Astrocyte of the spinal cord (primary cell): ENCODE data around the gene ARHGAP6.

Experiments used
- DNase-seq: peaks from one replicate; pipeline ENCODE4 v3.0.0; 2011; ENCODE audit warnings: low read depth, low spot score
- H3K4me3 ChIP-seq: 2 replicates; pipeline ENCODE4 v1.5.1; 2011; ENCODE audit warnings: low read depth, mild to moderate bottlenecking, low read length, moderate library complexity
- in situ Hi-C: cut with HindIII; loops from 2 replicates; pipeline ENCODE4 v1.10.0; 2017; ENCODE audit warnings: low sequenced_read_pairs
- TF ChIP-seq, protein P1 (sequence below): IDR thresholded peaks from 2 replicates; pipeline ENCODE4 v1.5.1; 2012; ENCODE audit warnings: low read depth, mild to moderate bottlenecking, low read length, inconsistent platforms

Gene ARHGAP6

GRCh38 chrX:11566789-11567188 is 98.9 kb downstream of the ARHGAP6 start:
- TF ChIP-seq, protein P1, sequence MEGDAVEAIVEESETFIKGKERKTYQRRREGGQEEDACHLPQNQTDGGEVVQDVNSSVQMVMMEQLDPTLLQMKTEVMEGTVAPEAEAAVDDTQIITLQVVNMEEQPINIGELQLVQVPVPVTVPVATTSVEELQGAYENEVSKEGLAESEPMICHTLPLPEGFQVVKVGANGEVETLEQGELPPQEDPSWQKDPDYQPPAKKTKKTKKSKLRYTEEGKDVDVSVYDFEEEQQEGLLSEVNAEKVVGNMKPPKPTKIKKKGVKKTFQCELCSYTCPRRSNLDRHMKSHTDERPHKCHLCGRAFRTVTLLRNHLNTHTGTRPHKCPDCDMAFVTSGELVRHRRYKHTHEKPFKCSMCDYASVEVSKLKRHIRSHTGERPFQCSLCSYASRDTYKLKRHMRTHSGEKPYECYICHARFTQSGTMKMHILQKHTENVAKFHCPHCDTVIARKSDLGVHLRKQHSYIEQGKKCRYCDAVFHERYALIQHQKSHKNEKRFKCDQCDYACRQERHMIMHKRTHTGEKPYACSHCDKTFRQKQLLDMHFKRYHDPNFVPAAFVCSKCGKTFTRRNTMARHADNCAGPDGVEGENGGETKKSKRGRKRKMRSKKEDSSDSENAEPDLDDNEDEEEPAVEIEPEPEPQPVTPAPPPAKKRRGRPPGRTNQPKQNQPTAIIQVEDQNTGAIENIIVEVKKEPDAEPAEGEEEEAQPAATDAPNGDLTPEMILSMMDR, result no peak
- in situ Hi-C loops, result no loop called here
- H3K4me3 ChIP-seq, result no peak overlapping the region
- DNase-seq, result peak; percentile 4

GRCh38 chrX:11566173-11566572 is 99.5 kb downstream of the ARHGAP6 start:
- no peak for DNase-seq
- TF ChIP-seq, protein P1, result no peak
- in situ Hi-C loops, result no loop called here
- H3K4me3 ChIP-seq, result no peak overlapping the region

GRCh38 chrX:11564546-11564945 is 101.2 kb downstream of the ARHGAP6 start:
- no peak for DNase-seq
- no peak overlapping the region for H3K4me3 ChIP-seq
- TF ChIP-seq, protein P1, result no peak
- in situ Hi-C loops, result no loop called here

DNA sequence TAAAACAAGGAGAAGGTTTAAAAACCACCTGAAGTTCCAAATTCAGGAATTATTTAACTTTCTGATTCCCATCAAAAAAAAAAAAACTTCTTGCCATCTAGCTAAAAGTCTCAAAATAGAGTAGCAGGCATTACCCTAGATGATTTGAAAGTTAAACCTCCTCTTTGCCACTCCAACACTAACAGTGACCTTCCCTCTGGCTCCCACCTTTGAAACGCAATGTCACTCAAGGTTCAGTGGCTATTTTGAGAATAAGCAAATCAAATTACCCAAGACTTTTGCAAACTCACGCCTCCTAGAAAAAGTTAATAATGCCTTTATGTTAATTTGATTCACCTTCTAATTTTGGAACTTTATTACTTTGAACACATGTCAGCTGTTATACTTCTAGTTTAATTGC is 103.2 kb downstream of the ARHGAP6 start:
- no peak for DNase-seq
- TF ChIP-seq, protein P1, result no peak
- in situ Hi-C loops, result no loop called here
- H3K4me3 ChIP-seq, result no peak overlapping the region

- in situ Hi-C loops, result no loop called here
- no peak overlapping the region for H3K4me3 ChIP-seq
- DNase-seq, result no peak
- TF ChIP-seq, protein P1, result peak; percentile 34
These were observed 106.7 kb downstream of the ARHGAP6 start for GRCh38 chrX:11558972-11559371.

- no peak overlapping the region for H3K4me3 ChIP-seq
- TF ChIP-seq, protein P1, result no peak
- in situ Hi-C loops, result no loop called here
- DNase-seq, result peak; percentile 53
These were observed 108.6 kb downstream of the ARHGAP6 start for GRCh38 chrX:11557120-11557519.

GRCh38 chrX:11555759-11556158 is 110.0 kb downstream of the ARHGAP6 start:
- in situ Hi-C loops, result no loop called here
- DNase-seq, result no peak
- H3K4me3 ChIP-seq, result no peak overlapping the region
- TF ChIP-seq, protein P1, result no peak
